Endometrial microvascular endothelial cells (primary cell): ENCODE data around the gene TBC1D22A. TPM values are rescaled to one million over a fixed set of nuclear protein-coding genes. Genes with fewer than 3 reads are reported as not detected.
"Not testable (repeated sequence)": the region's sequence is repeated elsewhere in the genome, so short reads cannot be mapped to it uniquely, and the experiment has no call there.

Source experiments
- in situ Hi-C: cut with HindIII; loops from 2 replicates; pipeline ENCODE4 v1.10.0; 2017; ENCODE audit warnings: low sequenced_read_pairs, low pct_unique_long_range_greater_than_20kb; ENCODE audit errors: inconsistent ontology term
- total RNA-seq: library from RNA; depleted of rRNA; stranded (reverse); fragments of >200 nt; gene quantifications from one replicate; pipeline ENCODE4 v1.2.3, GENCODE V29; 2015; ENCODE audit errors: inconsistent ontology term

The TBC1D22A gene
- total RNA-seq, 1 donor from 2014 or later = 20.0 TPM

DNA sequence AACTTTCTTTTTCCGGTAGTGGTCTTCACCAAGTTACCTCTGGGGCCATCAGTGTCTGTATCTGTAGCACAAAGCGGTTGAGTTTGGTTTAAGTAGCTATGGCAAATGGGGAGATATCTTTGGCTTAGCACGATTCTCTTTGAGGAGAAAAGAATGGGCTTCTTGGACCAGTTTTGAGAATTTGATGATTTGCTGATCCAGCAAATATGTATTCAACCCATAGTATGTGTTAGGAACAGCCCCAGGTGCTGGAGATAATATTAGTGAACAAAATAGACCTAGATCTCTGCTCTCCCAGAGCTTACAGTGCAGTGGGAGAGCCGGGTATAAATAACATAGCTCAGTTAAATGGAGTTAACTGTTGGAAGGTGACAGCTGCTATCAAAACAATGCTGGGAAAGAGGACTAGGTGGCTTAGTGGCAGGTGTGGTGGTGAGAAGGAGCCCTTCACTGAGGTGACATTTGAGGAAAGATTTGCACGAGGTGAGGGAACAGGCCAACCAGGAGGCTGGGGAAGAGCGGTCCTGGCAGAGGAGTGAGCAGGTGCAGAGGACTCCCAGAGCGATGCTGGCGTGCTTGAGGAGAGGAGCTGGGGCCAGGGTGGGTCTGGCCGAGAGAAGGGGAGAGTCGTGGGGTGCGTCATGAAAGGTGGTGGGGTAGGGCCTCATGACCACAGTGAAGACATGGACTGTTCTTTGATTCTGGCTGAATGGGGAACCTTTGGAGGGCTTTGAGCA lies 5.0 kb downstream of the TBC1D22A start:
- in situ Hi-C loops = no loop called here

DNA sequence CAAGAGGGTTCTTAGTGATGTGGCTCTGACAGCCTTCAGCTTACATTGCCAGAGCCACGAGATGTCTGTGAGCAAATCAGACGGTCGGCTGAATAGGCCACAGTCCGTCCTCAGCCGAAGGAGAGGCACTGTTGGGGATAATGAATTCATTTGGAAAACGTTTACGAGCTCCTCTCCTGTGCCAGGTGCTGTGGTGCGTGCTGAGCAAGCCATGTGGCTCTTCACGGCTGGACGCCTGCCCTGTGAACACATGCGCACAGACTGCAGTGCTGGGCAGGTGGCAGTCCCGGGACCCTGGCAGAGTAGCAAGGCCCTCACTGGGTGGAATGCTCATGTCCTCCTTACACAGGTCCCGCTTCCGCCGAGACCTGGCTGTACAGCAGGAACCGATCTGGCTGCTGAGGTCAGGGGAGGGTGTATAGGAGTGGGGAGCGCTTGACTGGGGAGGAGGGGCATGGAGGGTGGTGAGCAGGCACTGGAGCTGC lies 6.8 kb downstream of the TBC1D22A start:
- in situ Hi-C loops = no loop called here

DNA sequence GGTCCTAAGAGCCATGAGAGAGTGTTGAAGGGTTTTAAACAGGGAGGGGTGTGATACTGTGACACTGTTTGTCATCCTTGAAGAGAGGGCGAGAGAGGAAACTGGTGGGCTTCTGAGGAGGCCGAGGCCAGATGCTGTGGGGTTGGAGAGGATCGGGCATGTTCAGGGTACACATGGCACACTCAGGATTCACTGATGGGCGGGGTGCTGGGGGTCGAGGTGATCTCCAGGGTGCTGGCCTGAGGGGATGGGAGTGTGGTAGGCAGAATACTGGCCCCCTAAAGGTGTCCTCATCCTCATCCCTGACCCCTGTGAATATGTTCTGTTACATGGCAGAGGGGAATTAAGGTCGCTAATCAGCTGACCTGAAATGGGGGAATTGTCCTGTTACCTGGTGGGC lies 7.3 kb downstream of the TBC1D22A start:
- in situ Hi-C loops = no loop called here

DNA sequence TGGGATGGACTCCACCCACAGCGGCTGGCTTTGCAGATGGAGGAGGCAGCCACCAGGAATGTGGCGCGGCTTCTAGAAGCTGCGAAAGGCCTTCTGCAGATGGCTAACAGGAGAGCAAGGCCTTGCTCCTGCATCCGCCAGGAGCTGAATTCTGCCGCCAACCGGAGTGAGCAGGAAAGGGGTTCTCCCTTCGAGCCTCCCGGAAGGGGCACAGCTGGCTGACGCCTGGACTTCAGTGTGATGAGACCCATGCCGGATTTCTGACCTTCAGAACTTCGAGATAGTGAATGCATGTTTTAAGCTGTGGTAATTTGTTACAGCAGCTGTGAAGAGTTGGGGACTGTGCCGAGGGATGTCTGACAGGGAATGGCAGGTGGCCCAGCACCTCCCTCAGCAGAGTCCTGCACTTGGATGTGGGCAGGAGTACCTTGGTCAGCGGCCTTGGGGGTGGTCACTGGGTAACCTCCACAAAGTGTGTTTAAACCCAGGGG lies 7.7 kb downstream of the TBC1D22A start:
- in situ Hi-C loops = no loop called here

DNA sequence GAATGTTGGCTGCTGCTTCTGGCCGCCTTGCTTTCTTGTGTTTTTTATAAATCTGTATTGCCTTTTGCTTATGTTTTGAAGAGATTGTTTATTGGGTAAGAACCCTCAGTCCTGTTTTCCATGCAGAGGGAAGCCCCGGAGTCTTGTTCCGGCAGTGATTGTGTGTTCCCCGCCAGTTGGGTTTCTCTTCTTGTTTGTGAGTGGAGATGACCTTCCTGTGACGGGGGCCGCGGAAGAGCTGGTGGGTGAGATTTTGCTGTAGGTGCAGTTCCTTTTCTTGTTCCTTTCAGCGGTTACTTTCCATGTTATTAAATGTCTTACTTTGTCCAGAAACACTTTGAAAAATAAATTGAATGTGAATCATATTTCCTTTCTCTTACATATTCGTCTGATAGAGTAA lies 8.3 kb downstream of the TBC1D22A start:
- in situ Hi-C loops = no loop called here

DNA sequence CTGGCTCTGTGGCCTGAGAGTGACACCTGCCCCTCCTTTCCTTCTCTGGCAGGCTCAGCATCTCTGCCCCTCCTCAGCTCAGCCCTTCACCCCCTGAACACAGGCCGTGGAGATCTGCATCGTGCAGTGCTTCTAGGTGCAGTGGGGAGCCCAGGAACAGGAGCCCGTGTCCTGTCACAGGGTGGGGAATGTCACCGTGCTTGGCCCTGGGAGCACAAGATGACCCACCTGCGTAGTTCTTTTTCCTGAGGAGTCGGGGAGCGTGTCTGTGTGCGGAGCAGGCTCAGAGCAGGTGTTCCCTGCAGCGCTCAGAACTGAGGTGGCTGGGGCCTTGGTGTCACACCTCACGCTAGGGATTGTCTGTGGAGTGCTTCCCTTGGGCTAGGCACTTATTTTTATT lies 10.6 kb downstream of the TBC1D22A start:
- in situ Hi-C loops = no loop called here

DNA sequence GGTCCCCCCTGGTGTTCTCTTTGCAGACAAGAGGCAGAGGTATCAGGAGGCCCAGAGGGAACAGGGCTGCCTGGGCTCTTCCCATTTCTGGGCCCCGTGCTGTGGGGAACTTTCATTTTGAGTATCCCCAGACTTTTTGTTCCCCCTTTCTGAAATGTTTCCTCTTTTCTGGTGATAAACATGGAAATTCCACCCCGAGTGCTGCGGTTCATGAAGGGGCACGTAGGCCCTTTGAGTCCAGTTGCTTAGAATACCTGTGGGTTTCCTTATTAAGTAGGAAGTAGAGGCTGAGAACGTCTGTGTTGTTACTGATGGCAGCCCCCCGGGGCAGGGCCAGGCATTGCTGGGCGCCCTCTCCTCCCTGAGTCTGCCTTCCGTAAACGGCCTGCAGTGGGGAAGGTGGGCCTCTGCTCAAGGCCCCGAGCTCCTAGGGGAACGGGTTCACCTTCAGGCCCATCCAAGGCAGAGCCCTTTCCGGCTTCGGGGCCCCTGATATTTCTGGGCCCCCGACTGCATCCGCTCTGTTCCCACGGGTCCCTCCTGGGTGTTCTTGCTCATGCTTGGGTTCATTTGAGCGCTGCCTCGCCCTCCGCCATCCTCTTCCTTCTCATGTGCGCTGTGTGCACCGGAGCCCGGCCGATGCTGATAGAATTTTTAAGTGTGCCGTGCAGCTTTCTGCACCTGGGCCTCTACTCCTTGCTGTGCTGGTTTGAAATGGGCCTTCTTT lies 12.0 kb downstream of the TBC1D22A start:
- in situ Hi-C loops = no loop called here

DNA sequence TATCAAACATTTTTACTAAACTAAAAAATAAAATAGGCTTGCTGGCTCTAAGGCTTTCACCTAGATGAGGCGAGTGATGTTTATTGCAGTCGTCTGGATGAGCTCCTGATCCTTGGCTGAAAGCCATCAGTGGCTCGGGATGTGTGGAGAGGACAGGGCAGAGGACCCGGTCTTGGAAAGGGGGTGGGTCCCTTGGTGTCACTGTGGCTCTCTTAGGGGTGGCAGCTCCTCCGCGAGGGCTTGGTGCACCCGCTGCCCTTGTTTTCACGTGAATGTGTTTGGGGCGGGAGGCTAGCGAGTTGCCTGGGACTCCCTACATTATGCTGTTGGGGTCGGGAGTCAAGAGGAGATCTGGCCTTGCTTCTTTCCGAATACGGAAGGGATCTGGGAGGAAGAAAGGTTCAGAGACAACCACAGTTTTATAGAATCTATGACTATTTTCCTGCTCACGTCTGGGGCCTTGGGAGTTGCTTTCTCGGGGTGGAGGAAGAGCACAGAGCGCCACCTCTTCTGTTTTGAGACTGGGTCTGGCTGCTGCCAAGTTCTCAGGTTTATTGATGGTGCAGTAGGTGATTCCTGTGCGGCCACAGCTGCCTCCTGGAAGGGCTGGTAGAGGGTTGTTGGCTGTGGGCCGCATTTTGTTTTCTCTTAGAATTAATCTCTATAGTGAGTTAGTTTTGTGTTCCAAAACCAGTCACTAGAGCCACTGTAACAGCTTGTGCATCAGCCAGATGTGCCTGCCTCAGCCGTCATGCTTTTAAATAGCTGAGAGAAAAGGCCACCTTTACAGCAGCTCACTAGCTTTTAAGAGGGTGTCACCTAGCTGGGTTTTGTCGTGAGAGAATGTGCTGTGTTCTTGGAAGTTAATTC lies 12.8 kb downstream of the TBC1D22A start:
- in situ Hi-C loops = no loop called here

DNA sequence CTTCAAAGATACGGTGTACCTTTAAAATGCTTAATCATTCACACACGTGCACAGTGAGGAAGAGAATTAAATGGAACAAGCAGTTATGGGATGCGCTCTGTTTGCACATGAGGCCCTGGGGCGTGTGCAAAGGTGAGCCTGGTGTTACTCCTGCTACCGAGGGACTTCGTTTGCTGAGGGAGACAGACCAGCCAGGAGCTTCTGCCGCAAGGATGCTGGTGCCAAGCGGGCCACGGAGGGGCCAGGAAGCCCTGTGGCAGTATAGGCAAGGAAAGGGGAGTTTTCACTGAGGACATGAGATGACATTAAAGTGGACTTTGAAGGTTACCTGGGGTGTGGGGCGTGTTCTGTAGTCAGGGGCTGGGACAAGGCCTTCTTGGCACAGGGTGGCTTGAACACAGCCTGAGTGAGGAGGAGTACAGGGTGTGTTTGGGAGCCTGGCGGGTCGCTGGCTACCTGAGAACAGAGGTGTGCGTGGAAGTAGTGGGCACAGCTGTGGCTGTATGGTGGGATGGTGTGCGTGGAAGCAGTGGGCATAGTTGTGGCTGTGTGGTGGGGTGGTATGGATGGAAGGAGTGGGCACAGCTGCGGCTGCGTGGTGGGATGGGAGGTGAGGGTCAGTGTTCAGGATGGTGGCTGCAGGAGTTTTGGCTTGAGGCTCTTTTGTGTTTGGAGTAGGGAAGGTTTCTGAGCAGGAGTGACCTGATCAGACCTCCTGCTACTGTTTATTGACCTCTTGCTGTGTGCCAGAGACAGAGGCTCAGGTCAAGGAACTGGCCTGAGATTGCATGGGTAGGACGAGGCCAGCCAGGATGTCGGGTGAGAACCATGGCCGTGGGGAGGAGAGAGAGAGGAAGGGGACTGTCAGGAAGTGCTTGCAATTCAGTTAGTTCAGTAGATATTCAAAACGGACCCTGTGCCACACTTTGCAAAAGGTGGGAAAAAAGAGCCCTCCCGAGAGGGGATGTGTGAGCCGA lies 13.7 kb downstream of the TBC1D22A start:
- in situ Hi-C loops = no loop called here

DNA sequence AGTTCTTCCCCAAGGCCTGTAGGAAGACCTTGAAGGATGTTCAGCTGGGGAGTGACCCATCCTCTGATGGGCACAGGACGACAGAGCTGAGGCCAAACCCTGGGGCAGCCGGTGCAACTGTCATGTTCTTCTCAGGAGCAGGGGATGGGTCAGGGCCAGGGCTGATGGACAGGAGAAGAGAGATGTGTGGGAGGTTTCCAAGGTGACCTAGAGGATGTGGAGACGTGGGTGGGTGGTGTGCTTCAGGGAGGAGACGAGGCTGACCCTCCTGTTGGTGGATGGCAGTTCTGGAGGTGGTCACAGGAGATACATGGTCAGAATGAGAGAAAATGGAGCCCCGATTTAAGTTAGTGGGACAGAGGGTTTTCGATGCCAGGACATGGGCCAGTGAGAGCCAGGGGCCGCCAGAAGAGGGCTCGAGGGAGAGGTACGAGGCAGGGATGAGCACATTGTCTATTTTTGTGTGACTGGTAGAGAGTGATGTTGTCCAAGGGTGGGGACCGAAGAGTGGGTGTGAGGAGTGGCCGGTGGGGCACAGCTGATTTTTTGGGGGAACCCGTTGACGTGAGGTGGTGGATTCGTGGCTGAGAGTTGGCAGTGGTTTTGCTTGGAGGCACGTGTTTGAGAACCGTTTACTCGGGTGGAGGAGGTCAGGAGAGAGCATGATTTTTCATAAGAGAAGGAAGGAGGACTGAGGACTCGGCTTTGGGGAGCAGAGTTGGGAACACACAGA lies 14.6 kb downstream of the TBC1D22A start:
- in situ Hi-C loops = no loop called here

DNA sequence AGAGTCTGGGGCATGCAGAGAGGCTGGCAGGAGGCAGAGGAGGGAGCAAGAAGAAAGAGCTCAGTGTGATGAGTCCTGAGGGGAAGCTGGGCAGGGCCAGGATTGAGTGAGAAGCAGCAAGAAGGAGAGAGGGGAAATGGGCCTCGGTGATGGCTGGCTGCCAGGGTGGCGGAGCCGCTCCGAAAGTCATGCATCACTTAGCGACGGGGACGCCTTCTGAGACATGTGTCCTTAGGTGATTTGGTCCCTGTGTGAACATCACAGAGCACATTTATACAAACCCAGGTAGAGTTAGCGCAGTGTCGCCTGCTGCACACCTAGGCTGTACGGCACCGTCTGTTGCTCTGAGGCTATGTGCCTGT lies 15.1 kb downstream of the TBC1D22A start:
- in situ Hi-C loops = no loop called here

DNA sequence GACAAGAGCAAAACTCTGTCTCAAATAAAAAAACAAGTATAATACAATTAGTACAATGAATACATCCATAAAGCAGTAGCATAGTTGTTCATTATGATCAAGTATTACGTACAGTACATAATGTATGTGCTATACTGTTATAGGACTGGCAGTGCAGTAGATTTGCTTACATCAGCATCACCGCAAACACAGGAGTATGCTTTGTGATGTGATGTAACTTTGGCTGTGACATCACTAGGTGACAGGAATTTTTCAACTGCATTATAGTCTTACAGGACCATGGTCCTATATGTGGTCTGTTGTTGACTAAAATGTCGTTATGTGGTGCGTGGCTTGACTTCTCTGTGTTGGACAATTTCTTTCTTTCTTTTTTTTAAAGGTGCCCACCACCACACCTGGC lies 16.6 kb downstream of the TBC1D22A start:
- in situ Hi-C loops = no loop called here

DNA sequence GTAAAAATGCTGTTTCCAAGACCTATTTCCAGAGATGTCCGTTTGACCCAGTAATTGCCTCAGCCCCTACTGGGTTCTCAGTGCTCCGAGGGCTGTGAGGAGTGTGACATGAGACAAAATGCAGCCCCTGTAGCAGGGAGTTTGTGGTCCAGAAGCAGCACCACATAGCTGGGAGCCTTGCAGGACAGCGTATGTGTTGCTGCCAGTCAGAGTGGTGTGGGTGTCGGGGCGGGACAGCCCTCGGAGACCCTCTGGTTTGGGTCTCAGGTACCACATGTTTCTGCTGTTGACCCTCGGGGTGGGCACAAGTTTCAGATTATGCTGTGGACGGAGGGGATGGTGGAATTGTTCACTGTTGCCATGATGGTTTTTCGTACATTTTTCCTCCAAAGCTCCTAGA lies 17.2 kb downstream of the TBC1D22A start:
- in situ Hi-C loops = no loop called here

DNA sequence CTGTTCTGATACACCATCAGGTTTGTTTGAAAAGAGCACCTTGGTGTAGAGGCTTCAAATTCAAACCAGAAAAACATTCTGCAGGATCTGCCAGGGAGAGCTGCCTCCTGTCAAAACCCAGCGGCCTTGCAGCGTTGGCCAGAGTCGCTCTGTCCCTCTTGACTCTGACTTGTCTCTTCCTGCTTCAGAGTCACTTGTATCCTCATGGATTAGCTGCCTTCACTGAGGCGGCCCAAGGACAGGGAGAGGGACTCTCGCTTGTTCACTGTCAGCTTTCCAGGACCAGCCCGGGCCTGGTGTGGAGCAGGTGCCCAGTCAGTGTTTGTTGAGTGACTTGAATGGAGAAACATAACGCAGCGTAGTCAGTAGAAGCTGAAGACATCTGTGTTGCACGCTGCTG lies 18.0 kb downstream of the TBC1D22A start:
- in situ Hi-C loops = no loop called here

DNA sequence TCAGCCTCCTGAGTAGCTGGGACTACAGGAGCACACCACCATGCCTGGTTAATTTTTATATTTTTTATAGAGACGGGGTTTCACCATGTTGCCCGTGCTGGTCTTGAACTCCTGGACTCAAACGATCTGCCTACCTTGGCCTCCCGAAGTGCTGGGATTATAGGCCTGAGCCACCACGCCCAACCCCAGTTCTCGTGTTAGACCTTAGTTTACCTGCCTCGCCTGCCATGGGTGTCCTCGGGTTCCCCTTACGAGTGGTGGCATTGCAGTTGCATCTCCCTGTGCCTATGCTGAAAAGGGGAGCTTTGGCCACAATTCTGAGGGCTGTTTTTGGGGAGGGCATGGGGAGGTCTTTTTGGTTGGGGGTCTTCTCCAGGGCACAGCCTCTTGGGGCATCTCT lies 18.8 kb downstream of the TBC1D22A start:
- in situ Hi-C loops = no loop called here

DNA sequence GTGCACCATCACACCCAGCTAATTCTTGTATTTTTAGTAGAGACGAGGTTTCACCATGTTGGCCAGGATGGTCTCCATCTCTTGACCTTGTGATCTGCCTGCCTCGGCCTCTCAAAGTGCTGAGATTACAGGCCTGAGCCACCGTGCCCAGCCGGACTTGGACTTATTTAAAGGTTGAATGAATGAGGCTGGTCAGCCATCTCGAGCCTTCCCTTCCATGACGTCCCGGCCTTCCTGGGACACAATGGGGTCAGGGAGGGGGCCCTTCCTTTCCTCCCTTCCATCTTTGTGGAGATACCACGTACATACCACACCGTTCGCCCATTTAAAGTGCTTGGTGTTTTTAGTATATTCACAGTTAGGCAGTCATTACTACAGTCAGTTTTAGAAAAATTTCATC lies 19.8 kb downstream of the TBC1D22A start:
- in situ Hi-C loops = not testable (repeated sequence)

DNA sequence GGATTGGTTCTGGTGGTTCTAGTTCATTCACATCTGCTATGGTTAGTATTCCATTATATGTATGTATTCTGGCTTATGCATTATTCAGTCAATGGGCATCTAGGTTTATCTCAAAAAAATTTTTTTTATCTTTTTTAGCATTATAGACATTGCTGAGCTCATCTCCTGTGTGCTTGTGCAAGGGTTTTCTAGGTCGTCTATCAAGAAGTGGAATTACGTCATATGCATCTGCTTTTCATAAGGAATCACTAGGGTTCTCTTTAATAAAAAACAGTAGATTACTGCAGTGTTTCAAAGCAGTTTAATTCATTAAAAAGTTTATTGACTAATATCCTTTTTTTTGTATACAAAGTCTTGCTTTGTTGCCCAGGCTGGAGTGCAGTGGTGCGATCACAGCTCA lies 21.3 kb downstream of the TBC1D22A start:
- in situ Hi-C loops = no loop called here
